Bronchial epithelial cell (primary cell): ENCODE data around the gene SEMA5B. TPM values are rescaled to one million over a fixed set of nuclear protein-coding genes. Genes with fewer than 3 reads are reported as not detected.

Source experiments
- DNase-seq: peaks from one replicate; pipeline ENCODE4 v3.0.0-alpha.2; 2010; ENCODE audit warnings: low read depth
- FAIRE-seq: peaks from 2 replicates; lab custom pipeline; 2011; peaks lifted over from hg19 to GRCh38; lab: Jason Lieb, UNC
- H3K27me3 ChIP-seq: 2 replicates; pipeline ENCODE4 v1.5.1; 2011; ENCODE audit warnings: low read length; ENCODE audit not compliant: control insufficient read depth, insufficient read depth
- H3K36me3 ChIP-seq: 2 replicates; pipeline ENCODE4 v1.5.1; 2011; ENCODE audit warnings: low read length; ENCODE audit not compliant: control insufficient read depth, insufficient read depth
- H3K4me3 ChIP-seq: 2 replicates; pipeline ENCODE4 v1.5.1; 2011; ENCODE audit warnings: mild to moderate bottlenecking, low read depth, low read length, control low read depth
- total RNA-seq: library from RNA; depleted of rRNA; stranded (reverse); fragments of >200 nt; gene quantifications from 2 replicates; pipeline ENCODE4 v1.2.1, GENCODE V29; 2014
- TF ChIP-seq, protein P1 (sequence below): IDR thresholded peaks from 2 replicates; pipeline ENCODE4 v1.5.1; 2011; ENCODE audit warnings: mild to moderate bottlenecking, moderate library complexity, low read length, control low read depth, inconsistent platforms; ENCODE audit not compliant: insufficient read depth, severe bottlenecking

SEMA5B gene
- total RNA-seq, 1 donor from 2014 or later = under 0.01 TPM

DNA sequence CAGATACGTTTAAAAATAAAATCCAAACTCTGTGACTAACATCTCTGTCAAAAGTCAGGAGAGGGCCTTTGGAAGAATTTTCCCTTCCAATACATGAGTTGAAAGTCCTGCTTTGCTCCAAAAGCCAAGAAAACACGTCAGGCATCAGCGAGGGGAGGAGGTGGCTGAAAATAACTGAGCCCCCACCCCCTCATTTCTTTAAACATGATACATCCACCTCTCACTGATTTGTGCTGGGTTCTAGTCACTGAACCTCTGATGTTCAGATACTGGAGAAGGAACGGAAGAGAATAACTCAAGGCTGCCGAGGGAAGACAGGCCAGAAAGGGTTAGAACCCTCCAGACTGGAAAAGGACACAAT lies 9.4 kb upstream of the SEMA5B start:
- Histone ChIP-seq H3K4me3 (no peak overlapping the region), H3K27me3 (peaks cover 6% of the 10 kb centered on the region), H3K36me3 (no peaks in the 10 kb centered on the region)
- no peak for FAIRE-seq
- DNase-seq = no peak
- TF ChIP-seq, protein P1, sequence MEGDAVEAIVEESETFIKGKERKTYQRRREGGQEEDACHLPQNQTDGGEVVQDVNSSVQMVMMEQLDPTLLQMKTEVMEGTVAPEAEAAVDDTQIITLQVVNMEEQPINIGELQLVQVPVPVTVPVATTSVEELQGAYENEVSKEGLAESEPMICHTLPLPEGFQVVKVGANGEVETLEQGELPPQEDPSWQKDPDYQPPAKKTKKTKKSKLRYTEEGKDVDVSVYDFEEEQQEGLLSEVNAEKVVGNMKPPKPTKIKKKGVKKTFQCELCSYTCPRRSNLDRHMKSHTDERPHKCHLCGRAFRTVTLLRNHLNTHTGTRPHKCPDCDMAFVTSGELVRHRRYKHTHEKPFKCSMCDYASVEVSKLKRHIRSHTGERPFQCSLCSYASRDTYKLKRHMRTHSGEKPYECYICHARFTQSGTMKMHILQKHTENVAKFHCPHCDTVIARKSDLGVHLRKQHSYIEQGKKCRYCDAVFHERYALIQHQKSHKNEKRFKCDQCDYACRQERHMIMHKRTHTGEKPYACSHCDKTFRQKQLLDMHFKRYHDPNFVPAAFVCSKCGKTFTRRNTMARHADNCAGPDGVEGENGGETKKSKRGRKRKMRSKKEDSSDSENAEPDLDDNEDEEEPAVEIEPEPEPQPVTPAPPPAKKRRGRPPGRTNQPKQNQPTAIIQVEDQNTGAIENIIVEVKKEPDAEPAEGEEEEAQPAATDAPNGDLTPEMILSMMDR = no peak

DNA sequence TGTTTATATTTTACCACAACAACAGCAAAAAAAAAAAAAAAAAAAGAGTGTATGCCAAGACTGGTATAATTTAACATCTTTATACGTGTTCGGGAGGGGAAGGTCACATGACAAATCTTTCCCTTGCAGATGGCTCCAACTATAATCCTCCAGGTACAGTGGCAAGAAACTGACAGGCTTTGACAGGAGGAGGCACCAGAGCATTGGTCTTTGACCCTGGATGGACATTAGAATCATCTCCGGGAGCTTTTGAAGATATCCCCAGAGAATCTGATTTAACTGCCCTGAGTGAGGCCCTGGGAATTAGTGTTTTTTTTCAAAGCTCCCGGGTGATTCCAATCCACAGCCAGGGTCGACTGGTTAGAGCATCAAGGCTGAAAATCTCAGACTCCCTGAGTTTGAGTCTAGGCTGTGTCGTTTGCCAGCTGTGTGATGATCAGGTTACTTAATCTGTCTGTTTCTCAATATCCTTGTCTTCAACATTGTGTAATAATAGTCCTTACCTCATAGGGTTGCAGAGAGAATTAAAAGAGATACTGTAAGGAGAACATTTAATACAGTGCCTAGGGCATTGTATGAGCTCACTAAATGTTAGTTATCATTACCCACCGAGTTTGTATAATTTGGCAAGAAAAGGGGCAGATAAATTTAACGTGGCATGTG lies 8.9 kb upstream of the SEMA5B start:
- peaks cover 4% of the 10 kb centered on the region for H3K27me3 ChIP-seq
- no peak for FAIRE-seq
- DNase-seq = peak; percentile 84
- H3K36me3 ChIP-seq = no peaks in the 10 kb centered on the region
- H3K4me3 ChIP-seq = no peak overlapping the region
- TF ChIP-seq, protein P1 = no peak

DNA sequence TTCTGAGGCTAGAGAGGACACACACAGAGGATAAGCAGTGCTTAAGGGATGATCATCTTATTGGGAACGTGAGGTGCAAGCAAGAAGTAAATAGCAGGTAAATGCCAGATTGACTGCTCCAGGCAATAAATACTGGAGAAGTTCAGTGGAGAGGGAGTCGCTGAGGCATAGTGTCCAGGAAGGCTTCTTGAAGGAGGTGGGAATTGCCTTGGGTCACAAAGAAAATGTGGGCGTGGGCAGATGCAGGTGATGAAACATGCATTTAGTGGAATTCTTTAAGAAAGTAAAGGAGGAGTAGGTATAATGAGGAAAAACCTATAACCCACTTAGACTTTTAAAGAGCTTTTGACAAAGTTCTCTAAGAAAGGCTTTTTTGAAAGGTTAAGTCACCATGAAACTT lies 7.4 kb upstream of the SEMA5B start:
- no peak for DNase-seq
- H3K4me3 ChIP-seq = no peak overlapping the region
- FAIRE-seq = no peak
- H3K27me3 ChIP-seq = peaks cover 11% of the 10 kb centered on the region
- TF ChIP-seq, protein P1 = no peak
- no peaks in the 10 kb centered on the region for H3K36me3 ChIP-seq

DNA sequence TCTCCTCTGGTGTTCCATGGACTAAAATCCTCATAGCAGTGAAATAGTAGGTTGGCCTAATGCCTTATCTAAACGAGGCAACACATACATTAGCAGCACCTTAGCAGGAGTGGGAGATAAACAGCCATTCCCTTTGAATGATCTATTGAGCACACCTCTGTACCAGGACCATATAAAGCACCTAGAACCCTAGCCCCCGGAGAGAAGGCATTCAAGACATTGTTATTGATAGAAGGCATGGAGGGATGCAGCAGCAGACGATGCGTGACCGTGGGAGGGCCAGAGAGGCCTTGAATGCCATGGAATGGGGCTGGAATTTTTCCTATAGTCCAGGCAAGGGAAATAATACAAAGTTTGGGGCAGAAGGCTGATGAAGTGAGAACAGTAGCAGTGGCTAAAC lies 6.6 kb upstream of the SEMA5B start:
- H3K27me3 ChIP-seq = peaks cover 17% of the 10 kb centered on the region
- no peak for FAIRE-seq
- no peak overlapping the region for H3K4me3 ChIP-seq
- TF ChIP-seq, protein P1 = no peak
- no peak for DNase-seq
- H3K36me3 ChIP-seq = no peaks in the 10 kb centered on the region

DNA sequence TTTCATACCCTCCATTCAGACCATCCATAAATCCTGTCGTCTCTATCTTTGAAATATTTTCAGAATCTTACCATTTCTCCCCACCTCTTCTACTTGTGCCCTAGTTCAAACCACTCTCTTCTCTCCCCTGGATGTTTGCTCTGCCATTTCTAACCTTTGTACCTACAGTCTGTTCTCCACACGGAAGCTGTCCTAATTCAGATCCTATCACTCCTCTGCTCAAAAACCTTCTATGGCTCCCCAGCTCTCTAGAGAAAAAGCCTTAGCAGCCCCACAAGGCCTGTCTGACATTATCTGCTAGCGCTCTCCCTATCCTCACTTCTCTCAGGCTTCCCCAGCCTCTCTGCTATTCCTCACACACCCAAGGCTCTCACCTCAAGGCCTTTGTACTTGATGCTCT lies 4.5 kb upstream of the SEMA5B start:
- TF ChIP-seq, protein P1 = no peak
- peaks cover 16% of the 10 kb centered on the region for H3K27me3 ChIP-seq
- no peaks in the 10 kb centered on the region for H3K36me3 ChIP-seq
- no peak for FAIRE-seq
- H3K4me3 ChIP-seq = no peak overlapping the region
- DNase-seq = no peak

DNA sequence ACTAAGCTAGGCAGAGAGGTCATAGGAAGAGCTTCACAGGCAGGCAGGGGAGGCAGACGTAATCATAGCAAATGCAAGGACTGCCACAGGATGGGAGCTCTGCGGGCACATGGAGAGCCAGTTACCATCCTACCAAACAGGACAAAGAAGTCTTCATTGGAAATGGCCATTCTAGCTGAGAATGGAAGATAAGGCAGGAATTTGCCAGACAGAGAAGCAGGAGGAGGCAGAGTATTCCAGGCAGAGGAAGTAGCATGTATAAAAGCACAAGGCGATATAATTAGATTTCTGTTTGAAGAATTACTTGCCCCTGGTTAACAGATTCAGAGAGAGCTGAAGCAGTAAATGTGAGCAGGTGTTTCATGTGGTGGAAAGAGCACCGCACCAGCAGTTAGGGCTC lies 3.5 kb upstream of the SEMA5B start:
- Histone ChIP-seq H3K36me3 (no peaks in the 10 kb centered on the region), H3K27me3 (peaks cover 24% of the 10 kb centered on the region), H3K4me3 (no peak overlapping the region)
- no peak for DNase-seq
- no peak for FAIRE-seq
- TF ChIP-seq, protein P1 = no peak
